ENCODE results near the gene PRKCH. TPM values are rescaled to one million over a fixed set of nuclear protein-coding genes. Genes with fewer than 3 reads are reported as not detected.
A peak's percentile ranks its signal among the peaks of the same experiment; 100 is the strongest.

PRKCH gene
- total RNA-seq, 1 donor from 2014 or later: 9.0 TPM

DNA sequence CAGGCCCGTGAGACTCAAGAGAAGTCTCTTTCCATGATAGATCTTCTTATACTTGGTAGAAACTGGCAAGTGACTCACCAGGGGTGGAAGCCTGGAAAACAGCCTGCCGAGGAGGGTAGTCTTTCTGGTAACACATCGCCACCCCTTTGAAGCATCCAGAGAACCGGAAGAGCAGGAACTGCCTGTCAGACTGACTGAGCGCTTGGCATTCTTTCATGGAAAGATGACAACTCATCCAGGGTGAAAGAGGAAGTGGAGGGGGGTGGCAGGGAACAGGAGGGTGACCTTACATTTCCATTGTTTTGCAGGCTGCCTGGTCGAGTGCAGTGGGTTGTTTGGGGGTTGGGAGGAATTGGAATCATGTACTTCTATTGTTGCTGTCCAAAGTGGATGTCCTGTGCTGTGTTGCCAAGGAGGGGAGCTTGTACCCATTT is 34.5 kb downstream of the PRKCH start:
- H3K27ac Mint-ChIP-seq: peak overlapping the region; percentile 70
- TF ChIP-seq, protein P1, sequence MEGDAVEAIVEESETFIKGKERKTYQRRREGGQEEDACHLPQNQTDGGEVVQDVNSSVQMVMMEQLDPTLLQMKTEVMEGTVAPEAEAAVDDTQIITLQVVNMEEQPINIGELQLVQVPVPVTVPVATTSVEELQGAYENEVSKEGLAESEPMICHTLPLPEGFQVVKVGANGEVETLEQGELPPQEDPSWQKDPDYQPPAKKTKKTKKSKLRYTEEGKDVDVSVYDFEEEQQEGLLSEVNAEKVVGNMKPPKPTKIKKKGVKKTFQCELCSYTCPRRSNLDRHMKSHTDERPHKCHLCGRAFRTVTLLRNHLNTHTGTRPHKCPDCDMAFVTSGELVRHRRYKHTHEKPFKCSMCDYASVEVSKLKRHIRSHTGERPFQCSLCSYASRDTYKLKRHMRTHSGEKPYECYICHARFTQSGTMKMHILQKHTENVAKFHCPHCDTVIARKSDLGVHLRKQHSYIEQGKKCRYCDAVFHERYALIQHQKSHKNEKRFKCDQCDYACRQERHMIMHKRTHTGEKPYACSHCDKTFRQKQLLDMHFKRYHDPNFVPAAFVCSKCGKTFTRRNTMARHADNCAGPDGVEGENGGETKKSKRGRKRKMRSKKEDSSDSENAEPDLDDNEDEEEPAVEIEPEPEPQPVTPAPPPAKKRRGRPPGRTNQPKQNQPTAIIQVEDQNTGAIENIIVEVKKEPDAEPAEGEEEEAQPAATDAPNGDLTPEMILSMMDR (IDR thresholded peaks at IDR 0.05; ENCODE audit: unreplicated experiment): no peak
- H3K36me3 Mint-ChIP-seq: no peaks in the 10 kb centered on the region

DNA sequence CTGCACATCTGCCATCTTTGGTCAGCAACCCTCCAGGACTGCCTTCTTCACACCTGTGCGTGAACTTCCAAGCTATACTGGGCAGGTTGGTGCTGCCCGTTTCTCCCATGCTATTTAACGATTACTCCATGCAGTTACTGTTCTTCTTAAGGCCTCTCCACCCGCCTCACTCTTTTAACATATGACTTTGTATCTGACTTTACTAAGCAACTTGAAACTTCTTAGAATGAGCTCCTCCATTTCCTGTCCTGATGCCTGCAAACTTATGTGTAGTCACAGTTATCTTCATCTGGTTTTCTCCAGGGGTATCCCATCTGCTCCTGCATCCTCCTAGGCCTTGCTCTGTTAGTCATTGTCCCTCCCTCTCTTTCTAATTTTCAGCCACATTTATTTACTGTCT is 35.7 kb downstream of the PRKCH start:
- Mint-ChIP-seq H3K36me3 (no peaks in the 10 kb centered on the region), H3K4me3 (no peak overlapping the region), H3K9me3 (no peaks in the 10 kb centered on the region), H3K4me1 (peaks cover 10% of the 10 kb centered on the region), H3K27me3 (ENCODE audit: low read depth) (no peaks in the 10 kb centered on the region), H3K27ac (no peak overlapping the region)
- TF ChIP-seq, protein P1 (IDR thresholded peaks at IDR 0.05; ENCODE audit: unreplicated experiment): no peak
- DNase-seq (ENCODE audit: low spot score in 2 of 2, unreplicated experiment in 2 of 2): no peak

More for the DNA sequence above, 34.5 kb downstream of the PRKCH start:
- Mint-ChIP-seq H3K9me3 (no peaks in the 10 kb centered on the region), H3K4me3 (no peak overlapping the region), H3K27me3 (ENCODE audit: low read depth) (no peaks in the 10 kb centered on the region), H3K4me1 (peaks cover 10% of the 10 kb centered on the region)
- no peak for DNase-seq (ENCODE audit: low spot score in 2 of 2, unreplicated experiment in 2 of 2)

DNA sequence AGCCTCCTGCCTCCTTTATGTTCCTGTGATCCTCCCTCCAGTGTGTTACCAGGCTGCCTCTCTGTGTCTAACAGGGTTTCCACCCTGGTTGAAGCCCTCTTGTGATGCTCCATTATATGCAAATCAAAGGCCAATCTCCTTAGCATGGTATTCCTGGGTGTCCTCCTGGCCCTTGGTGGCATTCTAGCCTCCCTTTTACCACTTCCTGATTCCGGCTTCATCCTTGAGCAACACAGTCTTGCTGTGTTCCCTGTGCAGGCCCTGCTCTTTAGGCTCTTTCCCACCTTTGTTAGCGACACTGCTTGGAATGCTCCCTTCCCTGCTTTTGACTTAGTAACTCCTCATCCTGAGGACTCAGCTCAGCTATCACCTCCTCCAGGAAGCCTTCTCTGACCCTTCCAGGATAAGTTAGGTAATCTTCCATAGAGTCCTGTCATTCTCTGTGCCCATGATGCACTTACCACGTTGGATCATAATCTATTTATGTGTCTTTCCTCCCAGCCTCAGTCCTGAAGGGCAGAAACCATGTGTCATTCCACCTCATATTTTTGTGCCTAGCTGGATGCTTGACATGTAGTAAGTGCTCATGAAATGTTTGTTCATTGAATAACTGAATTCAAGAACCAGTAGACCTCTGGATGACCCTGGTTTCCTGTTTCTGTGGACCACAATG is 37.3 kb downstream of the PRKCH start:
- peaks cover 10% of the 10 kb centered on the region for H3K4me1 Mint-ChIP-seq
- DNase-seq (ENCODE audit: low spot score in 2 of 2, unreplicated experiment in 2 of 2): no peak
- no peaks in the 10 kb centered on the region for H3K9me3 Mint-ChIP-seq
- H3K4me3 Mint-ChIP-seq: no peak overlapping the region
- H3K36me3 Mint-ChIP-seq: no peaks in the 10 kb centered on the region
- H3K27me3 Mint-ChIP-seq (ENCODE audit: low read depth): no peaks in the 10 kb centered on the region
- no peak overlapping the region for H3K27ac Mint-ChIP-seq
- TF ChIP-seq, protein P1 (IDR thresholded peaks at IDR 0.05; ENCODE audit: unreplicated experiment): no peak

DNA sequence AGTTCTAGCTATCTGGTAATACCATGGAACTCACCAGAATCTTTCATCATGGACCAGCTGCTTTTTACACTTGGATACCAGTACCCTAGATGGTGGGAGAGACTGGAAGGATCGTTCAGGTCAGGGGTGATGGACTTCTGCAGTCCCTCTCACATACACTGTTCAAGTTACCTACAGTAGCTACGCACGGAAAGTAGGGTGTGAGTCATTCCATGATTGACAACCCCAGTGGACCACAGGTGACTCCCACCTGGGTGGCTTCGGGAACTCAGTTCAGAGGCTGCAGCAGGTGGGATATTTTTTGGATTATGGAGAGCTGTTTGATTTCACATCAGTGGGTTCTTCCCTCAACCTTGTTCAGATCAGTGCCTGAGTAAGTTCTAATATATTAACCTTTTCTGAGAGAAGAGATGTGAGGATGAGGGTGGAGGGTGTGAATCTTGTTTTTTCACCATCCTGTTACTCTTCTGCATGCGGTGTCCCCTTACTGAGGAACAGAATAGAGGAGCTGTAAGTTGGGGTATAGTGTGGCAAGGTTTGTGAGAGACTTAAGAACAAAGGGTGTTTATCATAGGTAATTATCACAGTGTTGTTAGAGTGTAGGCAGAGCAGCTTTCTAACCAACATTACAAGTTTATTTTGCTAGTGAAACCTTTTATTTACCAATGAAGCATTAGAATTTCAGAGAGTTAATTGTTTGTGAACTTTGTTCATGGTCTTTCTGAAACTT is 39.6 kb downstream of the PRKCH start:
- H3K27ac Mint-ChIP-seq: no peak overlapping the region
- H3K4me3 Mint-ChIP-seq: no peak overlapping the region
- H3K36me3 Mint-ChIP-seq: no peaks in the 10 kb centered on the region
- TF ChIP-seq, protein P1 (IDR thresholded peaks at IDR 0.05; ENCODE audit: unreplicated experiment): no peak
- no peaks in the 10 kb centered on the region for H3K9me3 Mint-ChIP-seq
- no peak for DNase-seq (ENCODE audit: low spot score in 2 of 2, unreplicated experiment in 2 of 2)
- H3K4me1 Mint-ChIP-seq: peaks cover 5% of the 10 kb centered on the region
- no peaks in the 10 kb centered on the region for H3K27me3 Mint-ChIP-seq (ENCODE audit: low read depth)

DNA sequence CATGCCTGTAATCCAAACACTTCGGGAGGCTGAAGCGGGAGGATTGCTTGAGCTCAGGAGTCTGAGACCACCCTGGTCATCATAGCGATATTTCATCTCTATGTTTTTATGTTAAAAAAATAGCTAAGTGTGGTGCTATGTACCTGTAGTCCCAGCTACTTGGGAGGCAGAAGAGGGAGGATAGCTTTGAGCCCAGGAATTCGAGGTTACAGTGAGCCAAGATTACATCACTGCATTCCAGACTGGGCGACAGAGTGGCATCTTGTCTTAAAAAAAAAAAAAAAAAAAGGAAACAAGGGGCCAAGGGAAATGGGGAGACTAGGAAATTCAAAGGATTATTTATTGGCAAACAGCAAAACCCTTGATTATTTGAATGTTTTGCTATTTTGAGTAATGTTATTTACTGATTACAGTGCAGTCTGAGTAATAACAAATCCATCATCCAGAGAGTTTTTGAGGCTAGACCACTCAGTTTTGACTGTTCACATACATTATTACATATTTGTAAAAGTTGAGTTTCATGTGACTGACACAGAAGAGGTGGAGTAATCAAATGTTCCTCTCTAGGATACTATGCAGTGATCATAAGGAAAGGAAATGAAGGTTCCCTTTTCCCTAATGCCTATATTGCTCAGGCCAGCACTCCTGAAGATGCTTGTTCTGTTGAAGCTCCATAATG is 40.8 kb downstream of the PRKCH start:
- Mint-ChIP-seq H3K4me3 (no peak overlapping the region), H3K36me3 (no peaks in the 10 kb centered on the region), H3K4me1 (no peaks in the 10 kb centered on the region), H3K27me3 (ENCODE audit: low read depth) (no peaks in the 10 kb centered on the region), H3K9me3 (no peaks in the 10 kb centered on the region), H3K27ac (no peak overlapping the region)
- DNase-seq (ENCODE audit: low spot score in 2 of 2, unreplicated experiment in 2 of 2): no peak
- TF ChIP-seq, protein P1 (IDR thresholded peaks at IDR 0.05; ENCODE audit: unreplicated experiment): no peak
